Measurements from ENCODE around the gene TYMS. TPM values are rescaled to one million over a fixed set of nuclear protein-coding genes. Genes with fewer than 3 reads are reported as not detected.

Gene TYMS
- total RNA-seq, 1 experiment from 2014 or later, result 202 TPM

DNA sequence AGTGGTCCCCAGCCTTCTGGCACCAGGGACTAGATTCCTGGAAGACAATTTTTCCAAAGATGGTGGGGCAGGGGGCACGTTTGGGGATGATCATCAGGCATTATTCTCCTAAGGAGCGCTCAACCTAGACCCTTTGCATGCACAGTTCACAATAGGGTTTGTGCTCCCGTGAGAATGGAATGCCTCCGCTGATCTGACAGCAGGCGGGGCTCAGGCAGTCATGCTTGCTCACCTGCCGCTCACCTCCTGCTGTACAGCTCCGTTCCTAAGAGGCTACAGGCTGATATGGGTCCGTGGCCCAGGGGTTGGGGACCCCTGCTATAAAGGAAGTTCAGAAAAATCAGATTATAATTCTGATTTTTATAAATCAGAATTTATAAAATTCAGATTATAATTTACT, 22.3 kb upstream of the TYMS start:
- Histone ChIP-seq H3K4me1 (ENCODE audit: control insufficient read depth, insufficient read depth, low read length) (no peaks in the 10 kb centered on the region), H3K27me3 (ENCODE audit: control insufficient read depth, insufficient read depth, low read length) (no peaks in the 10 kb centered on the region), H3K36me3 (ENCODE audit: control insufficient read depth, insufficient read depth, low read length) (no peaks in the 10 kb centered on the region), H3K4me3 (ENCODE audit: low read depth in 2 of 2, low read length in 2 of 2) (no peak overlapping the region), H3K9me3 (ENCODE audit: control insufficient read depth, insufficient read depth, low read depth, low read length) (no peaks in the 10 kb centered on the region), H3K27ac (ENCODE audit: low read length) (no peak overlapping the region)
- TF ChIP-seq CTCF (IDR thresholded peaks at IDR 0.05) (no peak), SIN3A (IDR thresholded peaks at IDR 0.05; ENCODE audit: borderline replicate concordance, insufficient read depth, low read depth, low read length) (no peak), TCF7L2 (IDR thresholded peaks at IDR 0.05; ENCODE audit: low read depth, low read length) (no peak), POLR2AphosphoS5 (IDR thresholded peaks at IDR 0.05; ENCODE audit: low read depth, low read length) (no peak)
- no peak for DNase-seq (ENCODE audit: low read depth, low spot score)
- intact Hi-C loops (cut with micrococcal nuclease; ENCODE audit: unreplicated experiment), result no loop called here
- in situ Hi-C loops (cut with HindIII; ENCODE audit: low pct_unique_long_range_greater_than_20kb, low sequenced_read_pairs), result no loop called here
- ATAC-seq, result no peak
- POLR2A ChIA-PET, result no interaction called here
- CTCF ChIA-PET, result no interaction called here
- no TSS peak for BruUV-seq (replicated peaks)

DNA sequence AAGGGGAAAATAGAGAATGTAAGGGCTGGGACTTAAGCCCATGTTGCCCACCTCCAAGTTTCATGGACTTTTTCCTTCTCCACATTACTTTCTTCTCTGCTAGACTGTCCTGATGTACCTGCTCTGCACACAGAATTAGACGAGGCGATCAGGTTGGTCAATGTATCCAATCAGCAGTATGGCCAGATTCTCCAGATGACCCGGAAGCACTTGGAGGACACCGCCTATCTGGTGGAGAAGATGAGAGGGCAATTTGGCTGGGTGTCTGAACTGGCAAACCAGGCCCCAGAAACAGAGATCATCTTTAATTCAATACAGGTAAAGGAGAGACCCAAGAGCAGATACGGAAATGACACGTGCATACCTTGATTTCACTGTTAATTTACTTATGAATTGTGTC, 16.2 kb upstream of the TYMS start:
- Histone ChIP-seq H3K9me3 (ENCODE audit: control insufficient read depth, insufficient read depth, low read depth, low read length) (no peaks in the 10 kb centered on the region), H3K4me3 (ENCODE audit: low read depth in 2 of 2, low read length in 2 of 2) (no peak overlapping the region), H3K4me1 (ENCODE audit: control insufficient read depth, insufficient read depth, low read length) (peaks cover 2% of the 10 kb centered on the region; the same call in 1 of the 2 replicates), H3K36me3 (ENCODE audit: control insufficient read depth, insufficient read depth, low read length) (no peaks in the 10 kb centered on the region), H3K27me3 (ENCODE audit: control insufficient read depth, insufficient read depth, low read length) (no peaks in the 10 kb centered on the region), H3K27ac (ENCODE audit: low read length) (no peak overlapping the region)
- no peak for ATAC-seq
- DNase-seq (ENCODE audit: low read depth, low spot score), result no peak
- TF ChIP-seq POLR2AphosphoS5 (IDR thresholded peaks at IDR 0.05; ENCODE audit: low read depth, low read length) (no peak), SIN3A (IDR thresholded peaks at IDR 0.05; ENCODE audit: borderline replicate concordance, insufficient read depth, low read depth, low read length) (no peak), REST (IDR thresholded peaks at IDR 0.05; ENCODE audit: insufficient read depth in 1 of 2, low read depth in 2 of 2, low read length in 1 of 2) (no peak), TCF7L2 (IDR thresholded peaks at IDR 0.05; ENCODE audit: low read depth, low read length) (no peak), CTCF (IDR thresholded peaks at IDR 0.05) (no peak)
- ChIA-PET POLR2A (no interaction called here), CTCF (no interaction called here)
- BruUV-seq (replicated peaks), result no TSS peak
- in situ Hi-C loops (cut with HindIII; ENCODE audit: low pct_unique_long_range_greater_than_20kb, low sequenced_read_pairs) (no loop called here), intact Hi-C loops (cut with micrococcal nuclease; ENCODE audit: unreplicated experiment) (no loop called here)

Data from Panc1 (cell line).